GM19372 (cell line): ENCODE data around the gene FYCO1.

ENCODE experiments used
- ATAC-seq: cut with Tn5 transposase; IDR thresholded peaks from one replicate; pipeline ENCODE4 v1.9.1; 2021; ENCODE audit warnings: mild to moderate bottlenecking, low read depth, moderate library complexity; ENCODE audit not compliant: unreplicated experiment

Gene FYCO1

DNA sequence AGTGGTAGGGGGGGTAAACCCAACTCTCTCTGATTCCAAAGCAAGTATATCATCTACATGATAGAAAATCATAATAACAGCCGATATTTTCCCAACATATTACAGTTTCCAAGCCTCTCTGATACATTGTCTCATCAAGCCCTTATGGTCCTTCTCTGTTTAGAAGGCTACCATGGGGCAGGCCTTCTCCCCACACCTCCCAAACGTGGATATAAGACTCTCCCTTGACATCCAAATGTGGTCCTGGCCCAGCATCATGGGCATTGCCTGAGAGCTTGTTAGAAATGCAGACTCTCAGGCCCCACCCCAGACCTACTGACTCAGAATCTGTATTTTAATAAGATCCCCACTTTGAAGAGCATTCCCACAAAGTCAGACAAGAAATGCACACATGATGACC lies 127.0 kb downstream of the FYCO1 start:
- ATAC-seq = no peak

GRCh38 chr3:45868213-45868612 lies 127.4 kb downstream of the FYCO1 start:
- ATAC-seq = no peak
